ENCODE results near the gene CDADC1. TPM values are rescaled to one million over a fixed set of nuclear protein-coding genes. Genes with fewer than 3 reads are reported as not detected.
"Not testable (repeated sequence)": the region's sequence is repeated elsewhere in the genome, so short reads cannot be mapped to it uniquely, and the experiment has no call there.

Gene CDADC1
- total and polyA plus RNA-seq, 7 donors = 2.4 to 12.2 (median 6.5) TPM

DNA sequence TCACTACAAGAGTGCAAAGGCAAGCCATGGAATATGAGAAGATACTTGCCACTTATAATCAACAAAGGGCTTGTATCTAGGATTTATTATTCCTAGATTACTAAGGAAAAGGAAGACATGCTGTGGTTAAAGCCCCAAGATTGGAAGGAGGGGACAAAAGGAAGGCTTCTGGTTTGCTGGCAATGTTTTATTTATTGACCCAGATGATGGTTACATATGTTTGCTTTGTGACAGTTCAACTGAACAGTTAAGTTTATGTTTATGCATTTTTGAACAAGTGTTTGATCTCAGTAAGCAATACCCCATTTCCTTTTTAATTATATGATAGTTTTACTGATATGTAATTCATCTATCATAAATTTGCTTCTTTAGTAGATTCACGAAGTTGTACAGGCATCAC is 40.3 kb downstream of the CDADC1 start:
- intact Hi-C loops (cut with DNase I) = no loop called here
- Histone ChIP-seq H3K9me3 (no peaks in the 10 kb centered on the region), H3K4me1 (peaks cover 0 to 9% (median 8%) of the 10 kb centered on the region in 4 donors), H3K4me3 (no peak overlapping the region), H3K27ac (no peak overlapping the region), H3K27me3 (no peaks in the 10 kb centered on the region), H3K36me3 (peaks cover 0 to 12% (median 2%) of the 10 kb centered on the region in 4 donors)
- WGBS, 2 donors = 63 to 85% methylated on average over 1 of the region's 1 CpG
- DNase-seq = no peak
- no peak for TF ChIP-seq CTCF (IDR thresholded peaks at IDR 0.05)
- no peak for TF ChIP-seq POLR2A (IDR thresholded peaks at IDR 0.05)
- TF ChIP-seq POLR2AphosphoS5 (IDR thresholded peaks at IDR 0.05) = no peak

- no peak for TF ChIP-seq CTCF (IDR thresholded peaks at IDR 0.05)
- no peak for TF ChIP-seq POLR2A (IDR thresholded peaks at IDR 0.05)
- TF ChIP-seq POLR2AphosphoS5 (IDR thresholded peaks at IDR 0.05) = no peak
- TF ChIP-seq EP300 (IDR thresholded peaks at IDR 0.05) = no peak
- Histone ChIP-seq H3K4me3 (no peak overlapping the region), H3K36me3 (peaks cover 0 to 12% (median 2%) of the 10 kb centered on the region in 4 donors), H3K27me3 (no peaks in the 10 kb centered on the region), H3K27ac (no peak overlapping the region), H3K4me1 (peaks cover 0 to 13% (median 12%) of the 10 kb centered on the region in 4 donors), H3K9me3 (no peaks in the 10 kb centered on the region)
- intact Hi-C loops (cut with DNase I) = no loop called here
- DNase-seq = no peak
Measured at GRCh38 chr13:49288458-49288857, 40.7 kb downstream of the CDADC1 start.

DNA sequence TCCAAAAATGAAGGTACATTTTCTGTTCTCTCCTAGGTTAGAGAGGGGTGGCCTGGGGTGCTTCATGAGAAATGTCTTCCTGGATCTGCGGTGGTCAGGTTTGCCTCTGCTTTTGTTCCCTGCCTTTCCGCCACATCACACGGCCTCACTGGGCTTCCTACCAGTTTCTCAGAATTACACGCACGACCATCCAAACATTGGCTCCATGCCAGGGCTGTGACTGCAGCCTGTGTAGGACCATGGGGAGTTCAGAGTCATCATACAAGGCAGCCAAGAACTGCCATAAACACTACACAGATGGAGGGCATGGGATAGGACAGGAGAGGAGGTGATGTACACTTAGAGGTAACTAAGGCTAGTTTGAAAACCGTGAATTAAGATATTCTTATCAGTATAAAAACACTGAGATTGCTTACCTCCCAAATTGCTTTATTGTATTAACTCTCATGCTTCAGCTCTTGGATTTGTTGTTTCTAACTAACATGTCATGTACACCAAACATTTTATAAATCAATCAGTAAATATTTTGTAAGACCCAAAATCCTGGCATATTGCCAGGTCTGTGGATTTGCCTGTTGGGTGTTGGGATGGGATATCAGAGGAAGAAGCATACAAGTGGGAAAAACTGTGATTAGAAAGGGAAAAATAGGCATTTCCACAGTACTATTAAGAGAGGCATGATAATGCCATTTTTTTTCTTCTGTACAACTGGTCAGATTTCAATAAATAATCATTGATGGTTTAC is 45.2 kb downstream of the CDADC1 start:
- H3K9me3 ChIP-seq = no peaks in the 10 kb centered on the region
- no peak overlapping the region for H3K4me3 ChIP-seq
- peaks cover 0 to 24% (median 13%) of the 10 kb centered on the region in 4 donors for H3K4me1 ChIP-seq
- no peaks in the 10 kb centered on the region for H3K27me3 ChIP-seq
- H3K27ac ChIP-seq = peak overlapping the region; percentile 0 to 59 (median 30)
- peaks cover 0 to 2% (median 0%) of the 10 kb centered on the region in 4 donors for H3K36me3 ChIP-seq
- intact Hi-C loops (cut with DNase I) = no loop called here
- no peak for TF ChIP-seq POLR2A (IDR thresholded peaks at IDR 0.05)
- TF ChIP-seq POLR2AphosphoS5 (IDR thresholded peaks at IDR 0.05) = peak; percentile 22 to 74 (median 61)
- peak in 1 of 4 donors; percentile 33 for TF ChIP-seq EP300 (IDR thresholded peaks at IDR 0.05)
- TF ChIP-seq CTCF (IDR thresholded peaks at IDR 0.05) = no peak
- WGBS, 2 donors = 42 to 53% methylated on average over 6 of the region's 6 CpGs
- peak; percentile 90 for DNase-seq

- Histone ChIP-seq H3K4me1 (peaks cover 0 to 24% (median 13%) of the 10 kb centered on the region in 4 donors), H3K27ac (peak overlapping the region in 2 of 4 donors; percentile 36 to 45)
- H3K36me3 ChIP-seq; DNase-seq; H3K9me3 ChIP-seq; intact Hi-C loops (cut with DNase I); H3K4me3 ChIP-seq; H3K27me3 ChIP-seq: not testable (repeated sequence)
- 97 to 98% methylated on average over 6 of the region's 6 CpGs for WGBS, 2 donors
Measured at GRCh38 chr13:49294723-49295122, 47.0 kb downstream of the CDADC1 start.

- Histone ChIP-seq H3K27ac (peak overlapping the region in 2 of 4 donors; percentile 36 to 45), H3K9me3 (no peaks in the 10 kb centered on the region), H3K27me3 (no peaks in the 10 kb centered on the region), H3K4me1 (peaks cover 0 to 24% (median 13%) of the 10 kb centered on the region in 4 donors), H3K4me3 (no peak overlapping the region), H3K36me3 (no peaks in the 10 kb centered on the region)
- WGBS, 2 donors = 78 to 83% methylated on average over 6 of the region's 6 CpGs
- no peak for DNase-seq
- TF ChIP-seq EP300 (IDR thresholded peaks at IDR 0.05) (no peak), POLR2AphosphoS5 (IDR thresholded peaks at IDR 0.05) (peak in 1 of 4 donors; percentile 22)
- intact Hi-C loops (cut with DNase I) = no loop called here
Measured at GRCh38 chr13:49295244-49295643, 47.5 kb downstream of the CDADC1 start.

Measured in sigmoid colon (tissue), 7 donors.